K562 (cell line): ENCODE data around the gene CACNA2D3.

Experiments used
- CREB1 ChIP-seq, 2 experiments: sonication (generic) in 1 of 2; formaldehyde crosslinking in 1 of 2; IDR thresholded peaks; 2 replicates each; pipeline versions ENCODE4 v1.6.1 to v1.8.0; 2012 to 2022; ENCODE audit warnings: inconsistent platforms in 1 of 2, mild to moderate bottlenecking in 1 of 2, missing genetic modification reagents in 1 of 2, moderate library complexity in 1 of 2
- POLR2A ChIP-seq: fragments of 450-650 bp; conservative IDR thresholded peaks from 2 replicates; pipeline ENCODE4 v1.6.1; 2016
- POLR2AphosphoS5 ChIP-seq: IDR thresholded peaks from 2 replicates; pipeline ENCODE4 v1.6.1; 2011; ENCODE audit warnings: mild to moderate bottlenecking, low read depth, low read length, moderate library complexity; ENCODE audit not compliant: control insufficient read depth, insufficient read depth
- RNF2 ChIP-seq: sonication (generic); IDR thresholded peaks from 2 replicates; pipeline ENCODE4 v1.6.1; 2016
- SRF ChIP-seq, 2 experiments: fragments of 250-450, 450-650 bp in 1 of 2; sonication (Bioruptor Pico) in 1 of 2; sonication (generic) in 1 of 2; formaldehyde crosslinking; IDR thresholded peaks; 2 replicates each; pipeline versions ENCODE4 v1.5.0 to v1.5.1; 2020 to 2022; ENCODE audit warnings: mild to moderate bottlenecking in 1 of 2, missing genetic modification reagents in 1 of 2
- TAF15 ChIP-seq: fragments of 200-400 bp; formaldehyde crosslinking; IDR thresholded peaks from 2 replicates; pipeline ENCODE4 v1.6.1; 2017; ENCODE audit warnings: mild to moderate bottlenecking, low read depth, low read length, moderate library complexity
- TF ChIP-seq, protein P1 (sequence below): sonication (generic); formaldehyde crosslinking; IDR thresholded peaks from 2 replicates; pipeline ENCODE4 v1.8.0; 2022; ENCODE audit warnings: mild to moderate bottlenecking, missing genetic modification reagents, borderline replicate concordance
- TF ChIP-seq, protein P2 (sequence below): fragments of 250-450 bp; sonication (Bioruptor Pico); IDR thresholded peaks from 2 replicates; pipeline ENCODE4 v1.5.0; 2021; ENCODE audit warnings: mild to moderate bottlenecking, borderline replicate concordance
- TF ChIP-seq, protein P3 (sequence below): fragments of 450-650 bp; formaldehyde crosslinking; IDR thresholded peaks from 2 replicates; pipeline ENCODE4 v1.4.0; 2022; ENCODE audit warnings: missing genetic modification characterization
- TF ChIP-seq, protein P4 (sequence below): sonication (generic); formaldehyde crosslinking; IDR thresholded peaks from 2 replicates; pipeline ENCODE4 v1.8.0; 2023; ENCODE audit warnings: mild to moderate bottlenecking, missing genetic modification reagents

DNA sequence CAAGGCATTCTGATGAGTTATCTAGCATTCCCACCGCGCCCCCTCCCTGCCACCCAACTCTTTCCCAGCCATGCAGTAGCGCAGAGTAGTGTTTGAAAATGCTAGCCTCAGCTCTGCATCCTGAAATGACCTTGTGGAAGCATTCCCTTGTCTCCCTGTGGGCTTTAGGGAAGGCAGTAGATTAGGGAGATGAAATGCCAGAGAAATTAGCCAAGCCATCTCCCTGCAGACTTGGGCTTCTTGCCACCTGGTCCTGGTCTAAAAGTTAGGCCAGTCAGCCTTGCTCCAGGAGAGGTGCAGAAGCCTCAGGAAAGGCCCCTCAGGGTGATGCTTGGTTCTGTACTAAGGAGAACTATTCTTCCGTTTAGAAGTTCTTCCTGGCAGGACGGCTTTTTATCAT lies 231.2 kb downstream of the CACNA2D3 start:
- TF ChIP-seq TAF15 (no peak), RNF2 (no peak), CREB1 (IDR thresholded peaks at IDR 0.05) (no peak), CREB1 (CRISPR knock-in tag; IDR thresholded peaks at IDR 0.05) (no peak), SRF (CRISPR knock-in tag; IDR thresholded peaks at IDR 0.05) (no peak), POLR2AphosphoS5 (no peak), POLR2A (no peak)
- TF ChIP-seq, protein P1, sequence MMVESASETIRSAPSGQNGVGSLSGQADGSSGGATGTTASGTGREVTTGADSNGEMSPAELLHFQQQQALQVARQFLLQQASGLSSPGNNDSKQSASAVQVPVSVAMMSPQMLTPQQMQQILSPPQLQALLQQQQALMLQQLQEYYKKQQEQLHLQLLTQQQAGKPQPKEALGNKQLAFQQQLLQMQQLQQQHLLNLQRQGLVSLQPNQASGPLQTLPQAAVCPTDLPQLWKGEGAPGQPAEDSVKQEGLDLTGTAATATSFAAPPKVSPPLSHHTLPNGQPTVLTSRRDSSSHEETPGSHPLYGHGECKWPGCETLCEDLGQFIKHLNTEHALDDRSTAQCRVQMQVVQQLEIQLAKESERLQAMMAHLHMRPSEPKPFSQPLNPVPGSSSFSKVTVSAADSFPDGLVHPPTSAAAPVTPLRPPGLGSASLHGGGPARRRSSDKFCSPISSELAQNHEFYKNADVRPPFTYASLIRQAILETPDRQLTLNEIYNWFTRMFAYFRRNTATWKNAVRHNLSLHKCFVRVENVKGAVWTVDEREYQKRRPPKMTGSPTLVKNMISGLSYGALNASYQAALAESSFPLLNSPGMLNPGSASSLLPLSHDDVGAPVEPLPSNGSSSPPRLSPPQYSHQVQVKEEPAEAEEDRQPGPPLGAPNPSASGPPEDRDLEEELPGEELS (CRISPR knock-in tag), result no peak
- TF ChIP-seq, protein P2, sequence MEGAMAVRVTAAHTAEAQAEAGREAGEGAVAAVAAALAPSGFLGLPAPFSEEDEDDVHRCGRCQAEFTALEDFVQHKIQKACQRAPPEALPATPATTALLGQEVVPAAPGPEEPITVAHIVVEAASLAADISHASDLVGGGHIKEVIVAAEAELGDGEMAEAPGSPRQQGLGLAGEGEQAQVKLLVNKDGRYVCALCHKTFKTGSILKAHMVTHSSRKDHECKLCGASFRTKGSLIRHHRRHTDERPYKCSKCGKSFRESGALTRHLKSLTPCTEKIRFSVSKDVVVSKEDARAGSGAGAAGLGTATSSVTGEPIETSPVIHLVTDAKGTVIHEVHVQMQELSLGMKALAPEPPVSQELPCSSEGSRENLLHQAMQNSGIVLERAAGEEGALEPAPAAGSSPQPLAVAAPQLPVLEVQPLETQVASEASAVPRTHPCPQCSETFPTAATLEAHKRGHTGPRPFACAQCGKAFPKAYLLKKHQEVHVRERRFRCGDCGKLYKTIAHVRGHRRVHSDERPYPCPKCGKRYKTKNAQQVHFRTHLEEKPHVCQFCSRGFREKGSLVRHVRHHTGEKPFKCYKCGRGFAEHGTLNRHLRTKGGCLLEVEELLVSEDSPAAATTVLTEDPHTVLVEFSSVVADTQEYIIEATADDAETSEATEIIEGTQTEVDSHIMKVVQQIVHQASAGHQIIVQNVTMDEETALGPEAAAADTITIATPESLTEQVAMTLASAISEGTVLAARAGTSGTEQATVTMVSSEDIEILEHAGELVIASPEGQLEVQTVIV (CRISPR knock-in tag), result no peak
- TF ChIP-seq, protein P3, sequence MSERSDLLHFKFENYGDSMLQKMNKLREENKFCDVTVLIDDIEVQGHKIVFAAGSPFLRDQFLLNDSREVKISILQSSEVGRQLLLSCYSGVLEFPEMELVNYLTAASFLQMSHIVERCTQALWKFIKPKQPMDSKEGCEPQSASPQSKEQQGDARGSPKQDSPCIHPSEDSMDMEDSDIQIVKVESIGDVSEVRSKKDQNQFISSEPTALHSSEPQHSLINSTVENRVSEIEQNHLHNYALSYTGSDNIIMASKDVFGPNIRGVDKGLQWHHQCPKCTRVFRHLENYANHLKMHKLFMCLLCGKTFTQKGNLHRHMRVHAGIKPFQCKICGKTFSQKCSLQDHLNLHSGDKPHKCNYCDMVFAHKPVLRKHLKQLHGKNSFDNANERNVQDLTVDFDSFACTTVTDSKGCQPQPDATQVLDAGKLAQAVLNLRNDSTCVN (CRISPR knock-in tag), result no peak
- TF ChIP-seq, protein P4, sequence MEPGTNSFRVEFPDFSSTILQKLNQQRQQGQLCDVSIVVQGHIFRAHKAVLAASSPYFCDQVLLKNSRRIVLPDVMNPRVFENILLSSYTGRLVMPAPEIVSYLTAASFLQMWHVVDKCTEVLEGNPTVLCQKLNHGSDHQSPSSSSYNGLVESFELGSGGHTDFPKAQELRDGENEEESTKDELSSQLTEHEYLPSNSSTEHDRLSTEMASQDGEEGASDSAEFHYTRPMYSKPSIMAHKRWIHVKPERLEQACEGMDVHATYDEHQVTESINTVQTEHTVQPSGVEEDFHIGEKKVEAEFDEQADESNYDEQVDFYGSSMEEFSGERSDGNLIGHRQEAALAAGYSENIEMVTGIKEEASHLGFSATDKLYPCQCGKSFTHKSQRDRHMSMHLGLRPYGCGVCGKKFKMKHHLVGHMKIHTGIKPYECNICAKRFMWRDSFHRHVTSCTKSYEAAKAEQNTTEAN (CRISPR knock-in tag), result no peak
